ENCODE results near the gene BCO2.

The BCO2 gene

GRCh38 chr11:112228706-112229105 lies 53.4 kb downstream of the BCO2 start (continued):
- no peak for TF ChIP-seq ZFP41 (tag by site-specific recombination; IDR thresholded peaks at IDR 0.05; ENCODE audit: borderline replicate concordance)

- TF ChIP-seq ZNF529 (tag by site-specific recombination; IDR thresholded peaks at IDR 0.05; ENCODE audit: insufficient replicate concordance) (no peak), ZNF600 (tag by site-specific recombination; IDR thresholded peaks at IDR 0.05) (no peak), ZNF624 (tag by site-specific recombination; IDR thresholded peaks at IDR 0.05) (no peak), ZNF423 (tag by site-specific recombination; IDR thresholded peaks at IDR 0.05) (no peak), ZNF792 (tag by site-specific recombination; IDR thresholded peaks at IDR 0.05) (no peak), SCRT1 (tag by site-specific recombination; IDR thresholded peaks at IDR 0.05; ENCODE audit: borderline replicate concordance) (no peak), ZEB2 (tag by site-specific recombination; IDR thresholded peaks at IDR 0.05) (no peak), SALL2 (tag by site-specific recombination; IDR thresholded peaks at IDR 0.05; ENCODE audit: borderline replicate concordance) (no peak), ZNF184 (tag by site-specific recombination; IDR thresholded peaks at IDR 0.05) (no peak), ZNF24 (tag by site-specific recombination; IDR thresholded peaks at IDR 0.05) (no peak), OVOL3 (tag by site-specific recombination; IDR thresholded peaks at IDR 0.05) (no peak), ZNF521 (tag by site-specific recombination; IDR thresholded peaks at IDR 0.05) (no peak), BCL11A (tag by site-specific recombination; IDR thresholded peaks at IDR 0.05; ENCODE audit: low read depth) (no peak), ZNF571 (tag by site-specific recombination; IDR thresholded peaks at IDR 0.05) (no peak)
- TF ChIP-seq, protein P1, sequence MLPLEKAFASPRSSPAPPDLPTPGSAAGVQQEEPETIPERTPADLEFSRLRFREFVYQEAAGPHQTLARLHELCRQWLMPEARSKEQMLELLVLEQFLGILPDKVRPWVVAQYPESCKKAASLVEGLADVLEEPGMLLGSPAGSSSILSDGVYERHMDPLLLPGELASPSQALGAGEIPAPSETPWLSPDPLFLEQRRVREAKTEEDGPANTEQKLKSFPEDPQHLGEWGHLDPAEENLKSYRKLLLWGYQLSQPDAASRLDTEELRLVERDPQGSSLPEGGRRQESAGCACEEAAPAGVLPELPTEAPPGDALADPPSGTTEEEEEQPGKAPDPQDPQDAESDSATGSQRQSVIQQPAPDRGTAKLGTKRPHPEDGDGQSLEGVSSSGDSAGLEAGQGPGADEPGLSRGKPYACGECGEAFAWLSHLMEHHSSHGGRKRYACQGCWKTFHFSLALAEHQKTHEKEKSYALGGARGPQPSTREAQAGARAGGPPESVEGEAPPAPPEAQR (tag by site-specific recombination; IDR thresholded peaks at IDR 0.05), result no peak
- Histone ChIP-seq H3K9me3 (ENCODE audit: control insufficient read depth, insufficient read depth, low read depth, low read length) (no peaks in the 10 kb centered on the region), H3K4me3 (ENCODE audit: low read depth, low read length) (no peak overlapping the region), H3K36me3 (ENCODE audit: control insufficient read depth in 2 of 2, insufficient read depth in 1 of 2, low read length in 2 of 2) (peaks cover 0 to 57% of the 10 kb centered on the region in 2 experiments; a peak in 1 of 3 replicates), H3K27ac (ENCODE audit: extremely low read depth, low read depth, low read length) (no peak overlapping the region), H3K4me1 (ENCODE audit: control insufficient read depth, insufficient read depth, low read length) (no peaks in the 10 kb centered on the region)
- ChIA-PET POLR2A (no interaction called here), CTCF (interaction anchor here (19.0 kb wide), 1 partner anchor 54 kb away, joined by 308 read pairs; no protein-coding TSS in a partner anchor)
Measured at GRCh38 chr11:112229159-112229558, 53.8 kb downstream of the BCO2 start.

DNA sequence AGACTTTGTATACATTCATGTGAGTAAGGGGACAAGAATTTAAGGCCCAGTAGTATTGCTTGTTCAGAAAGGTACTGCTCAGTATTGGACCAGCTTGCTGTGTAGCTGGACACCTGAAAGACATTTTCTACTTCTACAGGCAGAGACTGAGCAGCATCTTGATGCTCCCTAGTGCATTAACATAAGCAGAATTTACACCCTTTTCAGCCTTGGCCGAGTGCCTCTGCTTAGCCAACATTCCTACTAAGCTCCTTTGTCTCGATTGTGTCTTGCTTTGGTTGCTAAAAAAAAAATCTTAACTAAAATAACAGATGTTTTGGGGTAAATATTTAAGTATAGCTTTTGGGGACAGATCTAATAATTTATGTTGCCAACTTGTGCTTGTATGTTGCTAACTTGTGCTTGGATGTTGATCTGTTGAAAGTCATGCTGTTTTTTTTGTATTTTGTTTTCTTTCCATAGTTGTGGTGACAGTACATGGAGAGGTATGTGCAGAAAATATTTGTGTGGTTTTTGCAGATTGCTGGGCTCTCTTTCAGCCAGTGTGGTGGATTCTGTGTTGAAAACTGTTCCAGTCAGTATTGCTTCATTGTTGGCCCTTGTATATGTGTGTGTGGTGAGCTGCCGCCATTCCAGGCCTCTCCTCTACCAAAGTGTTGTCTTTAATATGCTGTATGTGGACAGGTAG lies 54.6 kb downstream of the BCO2 start:
- Histone ChIP-seq H3K27ac (ENCODE audit: extremely low read depth, low read depth, low read length) (no peak overlapping the region), H3K9me3 (ENCODE audit: control insufficient read depth, insufficient read depth, low read depth, low read length) (no peaks in the 10 kb centered on the region), H3K36me3 (ENCODE audit: control insufficient read depth in 2 of 2, insufficient read depth in 1 of 2, low read length in 2 of 2) (peaks cover 0 to 64% of the 10 kb centered on the region in 2 experiments; a peak in 1 of 3 replicates), H3K4me1 (ENCODE audit: control insufficient read depth, insufficient read depth, low read length) (no peaks in the 10 kb centered on the region), H3K4me3 (ENCODE audit: low read depth, low read length) (no peak overlapping the region)
- no peak for TF ChIP-seq ZNF16 (tag by site-specific recombination; IDR thresholded peaks at IDR 0.05; ENCODE audit: low read depth)
- no peak for TF ChIP-seq ZNF184 (tag by site-specific recombination; IDR thresholded peaks at IDR 0.05)
- TF ChIP-seq ZNF624 (tag by site-specific recombination; IDR thresholded peaks at IDR 0.05), result no peak
- no peak for TF ChIP-seq ZNF571 (tag by site-specific recombination; IDR thresholded peaks at IDR 0.05)
- TF ChIP-seq ZNF664 (tag by site-specific recombination; IDR thresholded peaks at IDR 0.05), result no peak
- TF ChIP-seq SCRT1 (tag by site-specific recombination; IDR thresholded peaks at IDR 0.05; ENCODE audit: borderline replicate concordance), result no peak
- TF ChIP-seq BCL11A (tag by site-specific recombination; IDR thresholded peaks at IDR 0.05; ENCODE audit: low read depth), result no peak
- no peak for TF ChIP-seq ZNF660 (tag by site-specific recombination; IDR thresholded peaks at IDR 0.05)
- no peak for TF ChIP-seq ZNF776 (tag by site-specific recombination; IDR thresholded peaks at IDR 0.05; ENCODE audit: borderline replicate concordance)
- CTCF ChIA-PET, result interaction anchor here (0.6 to 19.0 kb wide), 3 partner anchors 10 to 54 kb away, joined by 4 to 308 read pairs (median 8); no protein-coding TSS in a partner anchor
- POLR2A ChIA-PET, result no interaction called here
